IPS DF 6.9 (cell line): Measurements from ENCODE around the gene PPDPF.

ENCODE experiments used
- DNase-seq: peaks from one replicate; pipeline ENCODE4 v3.0.0-alpha.2; 2013; ENCODE audit warnings: low read depth, low spot score
- H3K27ac ChIP-seq: one replicate; pipeline ENCODE4 v1.5.1; 2013; ENCODE audit warnings: low read length, control low read depth
- H3K27me3 ChIP-seq: 2 replicates; pipeline ENCODE4 v1.6.1; 2013; ENCODE audit warnings: mild to moderate bottlenecking, low read length; ENCODE audit not compliant: control insufficient read depth, insufficient read depth
- H3K36me3 ChIP-seq: 2 replicates; pipeline ENCODE4 v1.6.1; 2013; ENCODE audit warnings: low read length; ENCODE audit not compliant: control insufficient read depth, insufficient read depth
- H3K4me1 ChIP-seq: 2 replicates; pipeline ENCODE4 v1.6.1; 2013; ENCODE audit warnings: low read length; ENCODE audit not compliant: control insufficient read depth, insufficient read depth
- H3K4me3 ChIP-seq: 2 replicates; pipeline ENCODE4 v1.5.1; 2013; ENCODE audit warnings: mild to moderate bottlenecking, low read length
- H3K9me3 ChIP-seq: 2 replicates; pipeline ENCODE4 v1.6.1; 2013; ENCODE audit warnings: low read length, inconsistent platforms; ENCODE audit not compliant: control insufficient read depth, insufficient read depth
- WGBS: extraction: QIAGEN DNeasy Blood & Tissue Kit; methylation state at CpG from one replicate; pipeline ENCODE4 v1.1.7; 2013; ENCODE audit warnings: mixed read lengths, missing lambda C conversion rate; ENCODE audit not compliant: insufficient read length, insufficient coverage; 5-methylcytosine and 5-hydroxymethylcytosine counted together

PPDPF gene

GRCh38 chr20:63538204-63539091, 17.9 kb downstream of the PPDPF start:
- Histone ChIP-seq H3K4me1 (peaks cover 3% of the 10 kb centered on the region), H3K36me3 (no peaks in the 10 kb centered on the region; the same call in 1 of the 2 replicates), H3K9me3 (no peaks in the 10 kb centered on the region), H3K4me3 (peak overlapping the region; percentile 28; the same call in 1 of the 2 replicates), H3K27ac (no peak overlapping the region), H3K27me3 (no peaks in the 10 kb centered on the region)
- DNase-seq: no peak
- no CpG with 5 or more reads among the region's 27 CpGs for WGBS

GRCh38 chr20:63539092-63539430, 18.5 kb downstream of the PPDPF start:
- H3K27ac ChIP-seq: no peak overlapping the region
- DNase-seq: no peak
- H3K27me3 ChIP-seq: no peaks in the 10 kb centered on the region
- no peaks in the 10 kb centered on the region; the same call in 1 of the 2 replicates for H3K36me3 ChIP-seq
- H3K4me1 ChIP-seq: peaks cover 3% of the 10 kb centered on the region
- no peak overlapping the region for H3K4me3 ChIP-seq
- H3K9me3 ChIP-seq: no peaks in the 10 kb centered on the region
- WGBS: no CpG with 5 or more reads among the region's 12 CpGs

DNA sequence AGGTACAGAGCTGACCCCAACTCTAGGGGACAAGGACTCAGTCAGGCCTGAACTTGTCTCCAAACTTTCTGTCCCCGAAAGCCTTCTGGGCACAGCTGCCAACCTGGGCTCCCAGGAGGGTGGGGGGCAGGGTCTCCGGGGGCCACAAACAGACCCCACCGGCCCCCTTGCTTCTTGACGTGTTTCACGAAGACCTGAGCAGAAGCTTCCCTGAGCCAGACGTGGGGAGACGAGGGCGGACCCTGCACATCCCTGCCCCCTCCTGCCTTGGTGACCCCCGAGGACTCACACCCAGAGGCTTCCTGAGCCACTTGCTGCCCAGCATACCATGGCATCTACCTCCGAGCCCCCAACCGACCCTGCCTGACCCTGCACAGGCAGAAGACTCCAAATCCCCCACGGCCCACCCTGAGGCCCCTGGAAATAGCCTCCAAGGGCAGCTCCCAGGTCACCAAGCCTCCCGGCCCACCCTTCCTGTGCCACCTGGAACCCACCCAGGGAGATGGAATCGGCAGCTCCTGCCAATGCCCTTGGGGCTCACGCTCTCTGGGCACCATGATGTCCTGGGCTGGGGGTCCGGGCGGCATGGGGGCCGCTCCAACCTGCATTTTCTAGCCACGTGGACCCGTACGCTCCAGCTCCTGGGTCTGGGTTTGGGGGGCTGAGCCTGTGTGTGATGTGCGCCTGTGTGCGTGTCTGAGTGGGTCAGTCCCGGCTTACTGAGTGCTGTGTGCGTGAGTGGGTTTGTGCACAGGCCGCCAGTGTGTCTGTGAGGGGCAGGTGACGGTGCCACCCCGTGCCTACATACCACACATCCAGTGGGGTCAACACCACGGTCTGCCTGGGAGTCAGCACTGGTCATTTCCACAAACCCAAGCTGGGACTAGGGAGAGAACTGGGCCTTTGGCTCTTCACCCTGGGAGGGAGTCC, 19.1 kb downstream of the PPDPF start:
- no peaks in the 10 kb centered on the region for H3K9me3 ChIP-seq
- no peak overlapping the region for H3K4me3 ChIP-seq
- no peaks in the 10 kb centered on the region; the same call in 1 of the 2 replicates for H3K36me3 ChIP-seq
- WGBS: no CpG with 5 or more reads among the region's 29 CpGs
- no peak for DNase-seq
- no peak overlapping the region for H3K27ac ChIP-seq
- H3K27me3 ChIP-seq: no peaks in the 10 kb centered on the region
- peaks cover 3% of the 10 kb centered on the region for H3K4me1 ChIP-seq

DNA sequence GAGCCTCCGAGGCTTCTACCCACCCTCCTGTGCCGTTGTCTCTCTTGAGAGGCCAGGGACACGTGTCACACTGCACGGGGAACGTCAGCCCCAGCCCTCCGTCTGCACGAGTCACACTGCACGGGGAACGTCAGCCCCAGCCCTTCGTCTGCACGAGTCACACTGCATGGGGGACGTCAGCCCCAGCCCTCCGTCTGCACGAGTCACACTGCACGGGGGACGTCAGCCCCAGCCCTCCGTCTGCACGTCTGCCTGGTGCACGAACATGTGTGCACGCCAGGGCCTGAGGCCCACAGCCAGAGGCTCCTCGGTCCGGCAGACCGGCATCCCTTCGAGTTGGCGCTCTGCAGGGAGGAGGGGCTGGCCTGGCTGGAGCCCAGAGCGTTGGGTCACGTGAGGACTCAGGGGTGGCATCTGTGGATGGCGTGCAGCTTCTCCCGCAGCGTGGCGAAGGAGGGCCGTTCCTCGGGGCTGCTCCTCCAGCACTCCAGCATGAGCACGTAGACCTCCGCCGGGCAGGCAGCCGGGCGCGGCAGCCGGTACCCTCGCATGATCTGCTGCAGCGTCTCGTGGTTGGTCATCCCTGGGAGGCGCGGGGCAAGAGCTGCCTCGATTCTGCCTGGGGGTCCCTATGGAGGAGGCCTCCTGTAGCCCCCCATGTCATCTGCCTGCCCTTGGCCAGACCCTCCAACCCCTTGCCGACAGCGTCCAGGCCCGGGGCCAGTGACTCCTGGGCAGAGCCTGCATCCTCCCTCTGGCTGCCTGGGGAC, 20.0 kb downstream of the PPDPF start:
- no peak for DNase-seq
- Histone ChIP-seq H3K27me3 (no peaks in the 10 kb centered on the region), H3K27ac (no peak overlapping the region), H3K36me3 (no peaks in the 10 kb centered on the region; the same call in 1 of the 2 replicates), H3K4me1 (no peaks in the 10 kb centered on the region; the same call in 1 of the 2 replicates), H3K4me3 (no peak overlapping the region), H3K9me3 (no peaks in the 10 kb centered on the region)
- no CpG with 5 or more reads among the region's 49 CpGs for WGBS

DNA sequence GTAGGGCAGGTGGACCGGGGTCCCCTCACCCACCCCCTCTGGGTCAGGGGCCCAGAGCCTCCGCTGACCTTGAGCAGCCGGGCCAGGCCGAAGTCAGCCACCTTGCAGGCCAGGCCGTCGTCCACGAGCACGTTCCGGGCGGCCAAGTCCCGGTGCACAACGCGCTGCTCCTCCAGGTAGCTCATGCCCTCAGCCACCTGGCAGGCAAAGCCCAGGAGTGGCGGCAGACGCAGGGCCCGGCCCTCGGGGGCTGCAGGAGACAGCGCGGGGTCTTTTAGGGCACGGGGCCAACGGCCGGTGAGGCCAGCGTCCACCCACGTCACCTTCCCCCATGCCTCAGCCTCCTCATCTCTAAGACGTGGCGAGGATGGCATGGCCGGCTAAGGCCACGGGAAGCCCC, 20.8 kb downstream of the PPDPF start:
- H3K36me3 ChIP-seq: no peaks in the 10 kb centered on the region; the same call in 1 of the 2 replicates
- no peak overlapping the region for H3K27ac ChIP-seq
- no peaks in the 10 kb centered on the region for H3K9me3 ChIP-seq
- DNase-seq: no peak
- H3K4me1 ChIP-seq: no peaks in the 10 kb centered on the region; the same call in 1 of the 2 replicates
- no peak overlapping the region for H3K4me3 ChIP-seq
- no peaks in the 10 kb centered on the region for H3K27me3 ChIP-seq
- WGBS: no CpG with 5 or more reads among the region's 28 CpGs

DNA sequence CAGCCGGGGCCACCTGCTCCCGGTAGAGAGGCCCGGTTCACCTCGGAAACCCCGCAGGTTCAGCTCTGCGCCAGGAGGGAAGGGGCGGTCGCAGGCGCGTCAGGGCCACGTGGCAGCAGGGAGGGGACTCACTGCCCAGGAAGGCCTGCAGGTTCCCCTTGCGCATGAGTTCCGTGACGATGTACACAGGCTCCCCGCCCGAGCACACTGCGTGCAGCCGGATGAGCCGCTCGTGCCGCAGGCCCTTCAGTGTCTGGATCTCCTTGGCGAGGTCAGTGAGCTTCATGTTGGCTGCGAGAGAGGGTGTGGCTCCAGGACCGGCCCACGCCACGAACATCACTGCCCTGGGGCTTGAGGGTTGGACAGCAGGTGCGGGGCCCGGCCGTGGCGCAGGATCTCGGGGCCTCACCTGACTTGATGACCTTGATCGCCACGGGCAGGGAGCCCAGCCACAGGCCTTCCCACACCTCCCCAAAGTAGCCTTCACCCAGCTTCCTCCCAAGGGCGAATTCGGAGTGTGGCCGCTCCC, 21.5 kb downstream of the PPDPF start:
- no peak overlapping the region for H3K4me3 ChIP-seq
- no CpG with 5 or more reads among the region's 36 CpGs for WGBS
- H3K27me3 ChIP-seq: no peaks in the 10 kb centered on the region
- H3K9me3 ChIP-seq: no peaks in the 10 kb centered on the region
- H3K36me3 ChIP-seq: no peaks in the 10 kb centered on the region; the same call in 1 of the 2 replicates
- no peaks in the 10 kb centered on the region; the same call in 1 of the 2 replicates for H3K4me1 ChIP-seq
- H3K27ac ChIP-seq: no peak overlapping the region
- DNase-seq: no peak

GRCh38 chr20:63542696-63543095, 22.1 kb downstream of the PPDPF start:
- no peaks in the 10 kb centered on the region for H3K27me3 ChIP-seq
- no peaks in the 10 kb centered on the region; the same call in 1 of the 2 replicates for H3K4me1 ChIP-seq
- no peak overlapping the region for H3K27ac ChIP-seq
- no peaks in the 10 kb centered on the region; the same call in 1 of the 2 replicates for H3K36me3 ChIP-seq
- WGBS: no CpG with 5 or more reads among the region's 10 CpGs
- H3K4me3 ChIP-seq: no peak overlapping the region
- H3K9me3 ChIP-seq: no peaks in the 10 kb centered on the region
- no peak for DNase-seq

DNA sequence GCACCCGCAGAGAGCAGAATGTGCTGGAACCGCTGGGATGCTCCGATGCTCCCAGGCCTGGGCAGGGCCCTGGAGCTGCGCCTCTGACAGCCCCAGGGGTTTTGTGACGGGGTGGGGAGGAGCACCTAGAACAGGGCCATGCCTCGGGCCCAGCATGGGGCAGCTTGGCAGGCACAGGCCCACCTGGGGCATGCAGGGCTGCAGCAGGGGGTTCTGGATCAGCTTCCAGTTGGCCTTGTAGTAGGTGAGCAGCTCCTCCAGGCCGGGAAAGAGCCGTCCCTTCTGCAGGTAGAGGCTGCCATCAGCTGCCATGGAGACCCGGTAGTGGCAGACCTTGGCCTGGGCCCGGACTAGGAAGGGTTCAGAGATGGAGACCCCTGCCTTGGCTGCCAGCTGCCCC, 22.6 kb downstream of the PPDPF start:
- no peak overlapping the region for H3K27ac ChIP-seq
- no peak overlapping the region for H3K4me3 ChIP-seq
- peaks cover 2% of the 10 kb centered on the region for H3K4me1 ChIP-seq
- whole genome bisulfite sequencing: no CpG with 5 or more reads among the region's 10 CpGs
- no peaks in the 10 kb centered on the region; the same call in 1 of the 2 replicates for H3K36me3 ChIP-seq
- H3K27me3 ChIP-seq: no peaks in the 10 kb centered on the region
- no peaks in the 10 kb centered on the region for H3K9me3 ChIP-seq
- no peak for DNase-seq

DNA sequence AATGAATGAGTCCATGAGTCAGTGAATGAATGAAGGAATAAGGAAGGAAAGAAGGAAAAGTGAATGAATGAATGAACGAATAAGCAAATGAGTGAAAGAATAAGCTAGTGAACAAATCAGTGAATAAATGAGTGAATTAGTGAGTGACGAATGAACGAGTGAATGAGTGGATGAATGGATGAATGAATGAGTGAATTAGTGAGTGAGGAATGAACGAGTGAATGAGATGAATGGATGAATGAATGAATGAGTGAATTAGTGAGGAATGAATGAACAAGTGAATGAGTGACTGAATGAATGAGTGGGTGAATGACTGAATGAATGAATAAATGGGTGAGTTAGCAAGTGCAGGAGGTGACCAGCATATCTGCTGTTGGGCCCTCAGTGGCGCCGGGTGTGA, 23.2 kb downstream of the PPDPF start:
- DNase-seq: no peak
- no peaks in the 10 kb centered on the region for H3K9me3 ChIP-seq
- no peak overlapping the region for H3K27ac ChIP-seq
- H3K27me3 ChIP-seq: no peaks in the 10 kb centered on the region
- H3K36me3 ChIP-seq: no peaks in the 10 kb centered on the region; the same call in 1 of the 2 replicates
- peaks cover 5% of the 10 kb centered on the region for H3K4me1 ChIP-seq
- no peak overlapping the region for H3K4me3 ChIP-seq
- 98% methylated on average over 4 of the region's 6 CpGs for WGBS
